Iris pigment epithelial cell (primary cell): ENCODE results near the gene ACSM6.
"Not testable (repeated sequence)": the region's sequence is repeated elsewhere in the genome, so short reads cannot be mapped to it uniquely, and the experiment has no call there.

ENCODE experiments used
- DNase-seq: peaks from one replicate; pipeline ENCODE4 v3.0.0-alpha.2; 2011; ENCODE audit warnings: low read depth

ACSM6 gene

DNA sequence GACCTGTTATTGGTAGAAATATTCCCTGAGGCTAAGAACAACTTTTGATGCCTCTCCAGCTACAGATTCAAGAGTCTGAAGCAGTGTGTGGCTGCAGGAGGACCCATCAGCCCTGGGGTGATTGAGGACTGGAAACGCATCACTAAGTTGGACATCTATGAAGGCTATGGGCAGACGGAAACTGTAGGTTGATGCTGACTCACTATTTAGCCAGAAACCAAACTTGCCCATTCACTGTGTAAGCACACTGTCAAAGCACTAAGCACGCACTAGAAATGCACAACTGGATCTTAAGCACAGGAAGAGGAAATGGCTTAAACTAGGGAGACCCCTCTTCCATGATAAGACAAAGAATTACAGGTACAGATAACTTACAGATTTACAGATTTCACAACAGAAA, 20.8 kb downstream of the ACSM6 start:
- DNase-seq, result peak; percentile 53

DNA sequence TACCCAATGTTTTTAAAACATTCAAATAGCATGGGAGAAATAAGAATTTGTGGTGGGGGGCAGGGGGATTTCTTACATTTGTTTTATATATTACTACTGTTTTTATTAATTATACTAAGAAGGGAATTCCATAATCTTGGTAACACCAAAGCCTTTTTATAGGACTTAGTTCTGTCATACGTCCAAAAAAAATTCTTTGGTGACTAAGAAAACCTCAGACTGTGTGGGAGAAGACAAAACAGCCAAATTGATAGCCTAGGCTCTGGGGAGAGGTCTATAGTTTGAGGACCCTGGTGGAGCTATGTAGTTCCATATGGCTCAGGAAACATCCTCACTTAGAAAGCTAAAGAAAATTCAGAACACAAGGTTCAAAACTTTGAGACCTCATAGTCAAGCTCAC, 23.4 kb downstream of the ACSM6 start:
- no peak for DNase-seq

DNA sequence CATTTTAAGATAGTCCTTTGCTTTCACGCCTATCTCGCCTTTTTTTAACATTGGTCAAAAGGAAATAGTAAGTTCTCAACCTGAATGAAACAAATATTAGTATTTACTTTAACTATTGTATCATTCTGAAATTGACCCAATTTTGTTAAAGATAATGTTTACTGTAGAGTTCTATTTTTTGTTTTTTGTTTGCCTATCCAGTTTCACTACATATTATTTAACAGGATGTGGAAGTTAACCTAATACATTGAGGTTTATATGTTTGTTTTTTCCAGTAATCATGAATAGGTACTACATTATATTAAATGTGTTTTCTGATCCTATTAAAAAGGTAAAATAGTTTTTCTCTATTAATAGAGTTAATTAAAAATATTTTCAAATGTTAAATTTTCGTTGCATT, 26.5 kb downstream of the ACSM6 start:
- DNase-seq, result no peak

DNA sequence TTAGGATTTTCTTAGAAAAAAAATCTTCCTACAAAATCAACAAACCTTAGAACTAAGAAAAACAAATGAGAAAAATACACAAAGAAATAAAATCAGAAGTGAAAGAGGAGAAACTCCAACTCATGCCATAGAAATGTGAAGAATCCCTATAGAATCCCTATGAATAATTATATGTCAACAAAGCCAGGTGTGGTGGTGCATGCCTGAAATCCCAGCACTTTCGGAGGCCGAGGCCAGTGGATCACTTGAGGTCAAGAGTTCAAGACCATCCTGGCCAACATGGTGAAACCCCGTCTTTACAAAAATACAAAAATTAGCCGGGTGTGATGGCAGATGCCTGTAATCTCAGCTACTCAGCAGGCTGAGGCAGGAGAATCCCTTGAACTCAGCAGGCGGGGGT, 27.1 kb downstream of the ACSM6 start:
- peak; percentile 73 for DNase-seq

DNA sequence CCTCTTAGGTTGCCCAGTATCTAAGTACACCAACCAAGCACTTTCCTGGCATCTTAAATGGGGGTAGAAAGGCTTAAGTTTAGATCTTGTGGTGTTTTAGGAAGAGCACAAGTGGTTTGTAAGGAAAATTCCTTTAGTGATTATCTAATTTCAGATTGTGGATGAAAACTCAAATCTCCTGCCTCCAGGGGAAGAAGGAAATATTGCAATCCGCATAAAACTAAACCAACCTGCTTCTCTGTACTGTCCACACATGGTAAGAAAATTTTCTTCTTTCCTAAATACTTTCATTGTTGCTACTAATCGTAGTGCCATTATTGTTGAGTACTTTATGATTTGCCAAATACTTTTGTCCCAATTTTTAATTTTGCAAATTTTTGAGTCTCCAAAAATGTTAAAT, 31.1 kb downstream of the ACSM6 start:
- no peak for DNase-seq

DNA sequence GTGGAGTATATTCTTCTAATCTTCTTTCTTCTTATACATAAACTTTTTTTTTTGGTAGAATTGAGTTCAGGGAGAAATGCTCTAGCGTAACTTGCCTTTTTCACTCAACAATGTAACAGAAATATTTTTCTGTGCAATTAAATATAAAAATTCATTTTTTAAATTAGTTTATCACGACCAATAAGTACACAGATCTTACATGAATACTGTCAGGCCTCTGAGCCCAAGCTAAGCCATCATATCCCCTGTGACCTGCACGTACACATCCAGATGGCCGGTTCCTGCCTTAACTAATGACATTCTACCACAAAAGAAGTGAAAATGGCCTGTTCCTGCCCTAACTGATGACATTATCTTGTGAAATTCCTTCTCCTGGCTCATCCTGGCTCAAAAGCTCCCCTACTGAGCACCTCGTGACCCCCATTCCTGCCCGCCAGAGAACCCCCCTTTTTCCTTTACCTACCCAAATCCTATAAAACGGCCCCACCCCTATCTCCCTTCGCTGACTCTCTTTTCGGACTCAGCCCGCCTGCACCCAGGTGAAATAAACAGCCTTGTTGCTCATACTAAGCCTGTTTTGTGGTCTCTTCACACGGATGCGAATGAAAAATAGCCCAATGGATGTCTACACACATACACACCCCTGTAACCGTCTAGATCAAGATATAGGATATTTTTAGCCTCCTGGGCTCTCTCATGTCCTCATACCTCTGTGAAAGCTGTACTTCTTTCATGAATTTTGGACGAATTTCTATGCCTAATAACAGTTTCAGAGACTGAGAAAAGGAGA, 35.1 kb downstream of the ACSM6 start:
- not testable (repeated sequence) for DNase-seq

DNA sequence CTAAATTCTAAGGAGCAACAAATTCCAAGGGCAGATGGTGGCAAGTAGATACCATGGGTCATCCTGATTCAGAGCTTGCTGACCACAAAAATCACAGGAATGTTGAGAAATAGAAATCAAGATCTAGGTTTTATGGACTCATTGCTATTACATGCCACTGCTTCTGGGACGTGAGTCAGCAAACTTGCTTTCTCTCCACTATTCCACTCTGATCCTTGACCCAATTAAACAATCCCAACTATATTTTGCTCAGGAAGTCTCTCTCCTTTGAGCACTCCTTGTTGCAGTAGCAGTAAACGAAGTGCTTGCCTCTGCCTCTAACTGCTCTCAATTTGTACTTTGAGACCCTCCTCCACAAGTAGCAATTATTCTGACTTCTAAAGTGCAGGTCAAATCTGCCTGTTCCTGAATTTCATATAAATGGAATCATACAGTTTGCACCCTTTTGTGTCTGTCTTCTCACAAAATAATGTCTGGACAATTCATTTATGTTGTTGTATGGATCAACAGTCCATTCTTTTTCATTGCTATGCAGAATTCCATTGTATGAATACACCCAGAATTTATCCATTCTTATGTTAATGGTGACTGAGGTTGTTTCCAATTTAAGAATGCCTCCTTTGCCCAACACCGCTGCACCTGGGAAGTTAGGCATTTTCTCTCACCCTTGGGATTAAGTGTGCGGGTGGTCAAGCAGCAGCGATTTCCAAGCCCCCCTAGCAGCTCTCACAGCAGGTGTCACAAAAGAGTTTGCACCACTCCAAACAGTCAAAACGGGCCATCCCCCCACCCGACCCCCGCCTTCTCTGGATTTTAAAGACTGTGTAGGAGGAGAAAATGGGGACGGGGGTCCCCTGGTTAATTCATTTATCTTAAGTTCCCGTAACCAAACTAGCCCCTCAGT, 35.9 kb downstream of the ACSM6 start:
- peak; percentile 97 for DNase-seq

DNA sequence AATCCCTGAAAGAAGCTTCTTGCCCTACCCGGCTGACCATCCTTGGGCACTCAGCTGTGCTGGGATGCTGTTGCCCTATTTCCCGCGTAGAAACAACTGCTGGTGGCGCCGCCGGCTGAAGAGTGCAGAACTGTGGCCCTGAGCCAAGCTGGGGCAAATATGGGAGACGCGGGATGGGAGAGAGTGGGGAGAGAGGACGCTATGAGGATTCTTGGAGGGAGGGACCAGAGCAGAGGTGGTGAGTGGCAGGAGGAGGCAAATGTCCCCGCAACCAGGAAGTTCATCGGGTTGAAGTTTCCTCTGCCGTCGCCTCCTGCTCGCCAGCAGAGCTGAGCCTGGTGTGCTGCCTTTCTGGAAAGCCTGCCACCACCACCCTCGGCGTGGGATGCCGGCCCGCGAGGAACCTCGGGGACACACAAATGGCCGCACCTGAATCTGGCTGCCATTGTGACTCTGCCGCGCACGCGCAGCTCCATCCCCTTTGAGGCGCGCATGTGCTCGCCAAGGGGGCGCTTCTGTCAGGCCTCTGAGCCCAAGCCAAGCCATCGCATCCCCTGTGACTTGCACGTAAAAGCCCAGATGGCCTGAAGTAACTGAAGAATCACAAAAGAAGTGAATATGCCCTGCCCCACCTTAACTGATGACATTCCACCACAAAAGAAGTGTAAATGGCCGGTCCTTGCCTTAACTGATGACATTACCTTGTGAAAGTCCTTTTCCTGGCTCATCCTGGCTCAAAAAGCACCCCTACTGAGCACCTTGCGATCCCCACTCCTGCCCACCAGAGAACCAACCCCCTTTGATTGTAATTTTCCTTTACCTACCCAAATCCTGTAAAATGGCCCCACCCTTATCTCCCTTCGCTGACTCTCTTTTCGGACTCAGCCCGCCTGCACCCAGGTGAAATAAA, 36.9 kb downstream of the ACSM6 start:
- not testable (repeated sequence) for DNase-seq

DNA sequence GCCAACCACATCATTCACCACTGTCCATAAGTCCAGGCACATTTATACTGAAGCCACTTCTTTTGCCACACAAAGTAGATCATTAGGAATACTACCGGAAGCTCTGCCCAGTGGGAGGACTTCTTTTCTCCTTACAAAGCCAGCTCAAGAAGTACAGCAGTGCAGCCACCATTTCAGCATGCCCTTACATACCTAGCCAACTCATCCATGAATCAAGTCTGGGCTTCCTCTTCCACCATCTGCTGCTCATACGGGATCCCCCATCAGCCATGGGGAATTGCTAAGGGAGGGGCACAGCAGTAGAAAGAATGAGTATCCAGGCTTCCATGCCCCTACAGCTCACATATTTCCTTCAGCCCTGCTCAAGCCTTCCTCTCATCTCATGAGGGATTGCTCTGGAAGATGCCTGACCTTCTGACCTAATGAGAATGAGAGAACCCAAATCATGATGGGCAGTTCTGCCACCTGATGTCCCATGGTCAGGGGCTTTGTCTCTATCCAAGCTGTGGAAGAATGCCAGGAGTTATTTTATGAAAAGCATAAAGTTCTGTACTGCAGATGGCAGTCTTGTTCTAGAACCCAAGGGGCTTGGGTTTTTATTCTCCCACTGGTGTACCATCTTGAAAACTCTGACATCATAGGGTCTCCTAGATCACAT, 39.5 kb downstream of the ACSM6 start:
- no peak for DNase-seq

DNA sequence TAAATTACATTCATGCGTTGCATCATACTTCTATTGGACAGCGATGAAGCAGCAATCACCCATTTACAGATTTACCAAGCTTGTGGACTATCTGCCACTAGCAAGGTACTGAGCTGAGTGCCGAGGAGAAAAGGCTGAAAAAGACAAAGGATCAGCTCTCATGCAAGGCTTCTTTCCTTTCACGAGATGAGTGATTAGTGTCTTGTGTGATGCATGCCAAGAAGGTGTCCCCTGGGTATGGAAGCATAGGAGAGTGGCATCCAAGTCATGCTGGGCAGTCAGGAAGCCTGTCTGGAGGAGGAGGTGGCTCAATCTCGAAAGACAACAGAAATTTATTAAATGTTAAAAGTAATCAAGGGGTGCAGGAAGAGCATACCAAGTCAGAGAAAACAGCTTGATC, 40.9 kb downstream of the ACSM6 start:
- no peak for DNase-seq

DNA sequence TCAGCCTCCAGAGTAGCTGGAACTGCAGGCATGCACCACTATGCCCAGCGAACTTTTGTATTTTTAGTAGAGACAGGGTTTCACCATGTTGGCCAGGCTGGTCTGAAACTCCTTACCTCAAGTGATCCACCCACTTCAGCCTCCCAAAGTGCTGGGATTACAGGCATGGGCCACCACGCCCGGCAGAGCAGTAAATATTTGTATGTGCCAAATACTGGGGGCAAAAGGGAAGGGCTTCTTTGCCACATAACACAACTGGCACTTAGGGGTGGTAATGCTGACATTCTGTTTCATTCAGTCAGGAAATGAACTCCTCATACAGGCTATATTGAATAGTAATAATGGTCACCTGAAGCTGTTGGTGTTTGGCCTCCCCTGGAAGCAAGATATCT, 41.6 kb downstream of the ACSM6 start:
- DNase-seq, result no peak

DNA sequence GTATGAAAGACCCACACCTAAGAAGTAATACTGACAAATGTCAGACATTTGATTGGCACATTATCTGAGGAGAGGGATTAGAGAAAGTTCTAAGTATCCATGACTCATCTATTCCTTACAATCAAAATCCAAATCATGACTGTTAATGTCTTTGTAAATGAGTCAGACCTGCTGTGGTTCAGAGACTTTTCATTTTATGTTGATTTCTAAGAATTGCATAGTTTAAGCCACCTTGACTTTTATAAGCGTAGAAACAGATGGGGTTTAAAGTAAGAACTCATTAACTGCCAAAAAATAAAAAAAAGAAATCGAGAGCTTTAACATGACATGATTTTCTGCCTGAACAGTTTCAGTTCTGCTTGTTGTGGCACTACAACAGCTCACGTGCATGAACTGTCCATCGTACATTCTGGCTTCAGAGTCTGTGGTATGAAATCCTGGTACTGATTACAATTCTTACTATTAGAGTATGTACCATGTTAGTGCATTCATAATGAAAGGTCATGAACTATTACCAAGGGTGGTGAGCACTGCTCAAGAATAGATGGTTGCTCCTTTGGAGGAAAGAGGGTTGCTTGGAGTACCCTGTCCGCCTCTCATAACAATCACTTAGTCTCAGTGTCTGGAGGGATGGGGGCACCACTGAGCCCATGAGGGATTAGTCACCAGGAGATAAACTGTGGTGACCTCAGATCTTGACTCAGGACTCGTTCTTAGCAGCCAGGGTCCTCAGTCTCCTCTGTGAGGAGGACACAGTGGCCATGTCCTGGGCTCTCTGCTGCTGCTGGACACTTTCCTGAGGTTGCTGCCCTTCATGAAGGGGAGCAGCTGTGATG, 42.2 kb downstream of the ACSM6 start:
- DNase-seq, result peak; percentile 84

DNA sequence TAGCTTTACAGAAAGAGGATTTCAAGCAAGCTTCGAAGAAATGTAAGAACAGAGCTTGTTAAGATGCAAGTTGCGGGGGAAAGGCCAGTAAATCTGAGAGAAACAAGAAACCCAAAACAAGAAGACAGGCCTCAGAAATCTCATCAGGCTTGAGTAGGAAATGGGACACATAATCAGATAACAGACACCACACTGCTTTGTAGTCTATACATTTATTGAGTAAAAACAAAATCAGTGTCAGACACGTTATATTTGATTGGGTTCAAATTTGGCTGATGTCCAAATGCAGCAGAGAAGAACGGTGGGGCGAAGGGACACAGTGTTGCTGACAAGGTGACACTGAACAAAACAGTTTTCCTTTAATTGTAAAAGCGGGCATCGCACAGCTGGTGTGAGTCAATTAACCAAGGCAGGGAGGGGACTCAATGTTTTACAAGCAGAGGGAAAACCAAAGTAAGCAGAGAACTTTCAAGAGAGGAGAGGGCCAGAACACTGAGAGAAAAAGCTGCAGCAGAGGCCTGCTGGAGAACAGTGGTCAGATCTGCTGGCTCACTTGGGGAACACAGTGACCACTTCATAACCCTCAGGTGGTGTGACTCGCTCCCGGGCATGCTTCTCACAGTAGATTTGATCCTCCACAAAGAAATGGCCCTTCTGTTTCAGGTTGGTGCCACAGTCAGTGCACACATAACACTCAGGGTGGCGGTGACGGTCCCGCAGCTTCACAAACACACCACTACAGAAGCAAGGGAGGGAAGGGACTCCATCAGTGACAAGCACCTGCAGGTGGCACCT, 43.5 kb downstream of the ACSM6 start:
- peak; percentile 44 for DNase-seq

DNA sequence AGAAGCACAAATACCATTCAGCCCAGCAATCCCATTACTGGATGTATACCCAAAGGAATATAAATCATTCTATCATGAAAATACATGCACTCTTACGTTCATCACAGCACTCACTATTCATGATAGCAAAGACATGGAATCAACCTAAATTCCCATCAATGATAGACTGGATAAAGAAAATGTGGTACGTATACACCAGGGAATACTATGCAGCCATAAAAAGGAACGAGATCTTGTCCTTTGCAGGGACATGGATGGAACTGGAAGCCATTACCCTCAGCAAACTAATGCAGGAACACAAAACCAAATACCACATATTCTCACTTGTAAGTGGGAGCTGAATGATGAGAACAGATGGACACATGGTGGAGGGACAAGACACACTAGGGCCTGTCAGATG, 46.1 kb downstream of the ACSM6 start:
- not testable (repeated sequence) for DNase-seq

DNA sequence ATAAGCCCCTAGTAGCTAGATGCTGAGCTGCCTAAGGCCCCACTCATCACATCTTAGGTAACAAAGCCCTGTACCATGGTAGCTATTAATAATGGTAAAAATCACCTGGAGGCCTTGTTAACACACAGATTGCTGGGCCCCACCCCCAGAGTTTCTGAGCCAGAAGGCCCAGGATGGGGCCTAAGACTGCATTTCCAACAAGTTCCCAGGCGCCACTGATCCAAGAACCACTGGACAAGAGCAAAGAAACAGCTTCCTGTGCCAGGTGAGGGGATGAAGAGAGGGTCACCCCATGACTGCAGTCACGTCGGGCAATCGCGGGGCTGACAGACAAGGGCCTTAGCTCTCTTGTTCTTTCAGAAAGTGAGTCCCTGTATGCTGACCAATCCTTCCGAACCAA, 46.8 kb downstream of the ACSM6 start:
- no peak for DNase-seq

DNA sequence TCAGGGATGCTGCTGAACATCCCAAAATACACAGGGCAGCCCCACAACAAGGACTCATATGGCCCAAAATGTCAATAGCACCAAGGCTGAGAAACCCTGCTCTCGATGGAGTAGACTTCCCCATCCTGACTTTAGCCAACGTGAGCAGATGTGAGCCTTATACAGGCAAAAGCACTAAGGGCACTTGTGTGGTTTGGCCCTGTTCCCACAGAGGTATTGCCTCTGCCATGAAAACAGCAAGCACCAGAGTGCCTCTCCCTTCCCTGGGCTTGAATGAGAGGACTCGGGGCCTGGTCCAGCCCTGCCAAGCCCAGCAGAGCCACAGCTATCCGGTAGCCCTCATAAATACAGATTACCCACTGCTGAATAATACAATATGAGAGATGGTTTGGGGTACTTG, 47.5 kb downstream of the ACSM6 start:
- no peak for DNase-seq

DNA sequence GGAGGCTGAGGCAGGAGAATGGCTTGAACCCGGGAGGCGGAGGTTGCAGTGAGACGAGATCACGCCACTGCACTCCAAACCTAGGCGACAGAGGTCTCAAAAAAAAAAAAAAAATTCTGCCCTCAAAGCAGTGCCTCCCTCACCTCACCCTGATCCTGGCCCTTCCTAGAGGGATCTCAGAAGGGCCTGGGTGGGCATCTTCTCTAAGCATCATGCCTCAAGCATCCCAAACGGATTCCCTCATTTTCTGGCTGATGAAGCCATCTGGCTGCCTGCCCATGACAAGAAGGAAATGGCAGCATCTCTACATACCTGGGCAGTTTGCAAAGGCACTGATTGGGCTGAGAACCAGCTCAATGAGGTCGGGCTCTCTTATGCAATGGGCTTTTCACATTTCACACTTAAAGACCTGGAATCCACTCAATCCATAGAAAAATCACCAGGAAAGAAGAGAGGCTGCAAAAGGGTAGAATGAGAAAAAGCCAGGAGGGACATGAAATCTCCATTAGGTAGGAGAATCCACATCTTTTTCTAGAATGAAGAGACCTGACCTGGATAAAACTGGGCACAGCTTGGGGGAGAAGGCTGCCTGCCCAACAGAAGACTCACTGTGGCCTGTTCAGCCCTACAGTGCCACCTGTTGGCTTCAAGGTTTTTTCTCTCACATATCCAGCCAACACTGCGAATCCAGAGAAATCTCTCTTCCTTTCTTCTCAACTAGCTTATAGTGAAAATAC, 48.7 kb downstream of the ACSM6 start:
- DNase-seq, result peak; percentile 60

DNA sequence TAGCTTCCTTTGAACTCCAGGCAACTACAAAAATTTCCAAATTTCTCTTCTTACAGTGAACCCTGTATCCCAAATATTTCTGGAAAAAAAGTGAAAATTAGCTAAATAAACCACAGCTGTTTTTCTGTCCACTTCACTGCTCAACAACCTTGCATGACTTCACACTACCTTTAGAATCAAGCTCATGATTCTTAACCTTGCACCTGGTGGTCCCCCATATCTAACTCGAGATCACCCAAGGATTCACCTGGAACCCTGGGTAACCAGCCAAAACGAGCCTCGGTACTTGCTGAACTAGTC, 49.2 kb downstream of the ACSM6 start:
- no peak for DNase-seq

DNA sequence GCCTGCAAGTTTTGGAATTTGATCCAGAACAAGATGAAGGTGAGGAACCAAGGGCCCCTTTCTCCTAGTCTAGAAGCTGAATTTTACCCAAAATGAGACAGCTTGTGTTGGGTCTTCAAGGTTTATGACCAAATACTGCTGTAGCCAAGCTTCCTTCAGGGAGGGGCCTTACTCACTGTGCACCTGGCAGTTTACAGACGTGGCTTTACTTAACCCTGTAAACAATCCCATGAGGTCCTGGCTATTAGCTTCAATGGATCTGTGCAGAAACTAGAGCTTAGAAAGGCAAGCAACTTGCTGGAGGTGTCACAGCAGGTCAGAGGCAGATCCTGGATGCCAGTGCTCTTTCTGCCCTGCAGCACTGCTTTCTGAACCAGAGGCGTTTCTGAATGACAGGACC, 50.1 kb downstream of the ACSM6 start:
- DNase-seq, result no peak
